H9 (cell line): Measurements from ENCODE around the gene ESPL1. TPM values are rescaled to one million over a fixed set of nuclear protein-coding genes. Genes with fewer than 3 reads are reported as not detected.

ENCODE experiments used
- DNase-seq: peaks from one replicate; pipeline ENCODE4 v3.0.0-alpha.2; 2017
- H2AFZ ChIP-seq: one replicate; pipeline ENCODE4 v1.6.1; 2013; ENCODE audit warnings: mild to moderate bottlenecking, low read length, control low read depth, moderate library complexity
- H2AK5ac ChIP-seq: 2 replicates; pipeline ENCODE4 v1.6.1; 2013; ENCODE audit warnings: low read length, control low read depth, mixed read lengths; ENCODE audit not compliant: insufficient read length
- H2BK120ac ChIP-seq: one replicate; pipeline ENCODE4 v1.6.1; 2013; ENCODE audit warnings: low read depth, mild to moderate bottlenecking, low read length, control low read depth, inconsistent platforms; ENCODE audit not compliant: poor library complexity, severe bottlenecking
- H2BK12ac ChIP-seq: 2 replicates; pipeline ENCODE4 v1.6.1; 2013; ENCODE audit warnings: low read length, control low read depth, mixed read lengths, low read depth; ENCODE audit not compliant: insufficient read length
- H2BK15ac ChIP-seq: 2 replicates; pipeline ENCODE4 v1.6.1; 2013; ENCODE audit warnings: low read depth, low read length, control low read depth
- H2BK20ac ChIP-seq: one replicate; pipeline ENCODE4 v1.6.1; 2013; ENCODE audit warnings: low read depth, mild to moderate bottlenecking, low read length, control low read depth, inconsistent platforms; ENCODE audit not compliant: poor library complexity, severe bottlenecking
- H2BK5ac ChIP-seq: 2 replicates; pipeline ENCODE4 v1.6.1; 2013; ENCODE audit warnings: low read length, control low read depth, mixed read lengths; ENCODE audit not compliant: insufficient read length
- H3K14ac ChIP-seq: 2 replicates; pipeline ENCODE4 v1.6.1; 2013; ENCODE audit warnings: low read length, control low read depth; ENCODE audit not compliant: insufficient read depth
- H3K18ac ChIP-seq: 2 replicates; pipeline ENCODE4 v1.6.1; 2013; ENCODE audit warnings: low read depth, mild to moderate bottlenecking, mixed read lengths, low read length, control low read depth; ENCODE audit not compliant: insufficient read length
- H3K23ac ChIP-seq: 2 replicates; pipeline ENCODE4 v1.6.1; 2013; ENCODE audit warnings: low read length, control low read depth, mixed read lengths, low read depth; ENCODE audit not compliant: insufficient read length
- H3K23me2 ChIP-seq: 2 replicates; pipeline ENCODE4 v1.6.1; 2013; ENCODE audit warnings: low read depth, mild to moderate bottlenecking, mixed read lengths, low read length, control low read depth; ENCODE audit not compliant: insufficient read length, poor library complexity, severe bottlenecking
- H3K27ac ChIP-seq: 2 replicates; pipeline ENCODE4 v1.5.1; 2013; ENCODE audit warnings: low read length, control low read depth, mixed read lengths, low read depth; ENCODE audit not compliant: insufficient read length
- H3K27me3 ChIP-seq: 2 replicates; pipeline ENCODE4 v1.6.1; 2013; ENCODE audit warnings: low read length, control low read depth, inconsistent platforms; ENCODE audit not compliant: insufficient read depth
- H3K4ac ChIP-seq: 2 replicates; pipeline ENCODE4 v1.6.1; 2013; ENCODE audit warnings: low read depth, mild to moderate bottlenecking, control low read depth, inconsistent platforms, low read length, moderate library complexity
- H3K4me1 ChIP-seq: 2 replicates; pipeline ENCODE4 v1.6.1; 2013; ENCODE audit warnings: low read length, control low read depth, inconsistent platforms; ENCODE audit not compliant: insufficient read depth
- H3K4me2 ChIP-seq: 2 replicates; pipeline ENCODE4 v1.6.1; 2013; ENCODE audit warnings: low read length, control low read depth, mixed read lengths; ENCODE audit not compliant: insufficient read length, insufficient read depth
- H3K56ac ChIP-seq: 2 replicates; pipeline ENCODE4 v1.6.1; 2013; ENCODE audit warnings: low read depth, mild to moderate bottlenecking, mixed read lengths, low read length, control low read depth; ENCODE audit not compliant: insufficient read length
- H3K79me1 ChIP-seq: 2 replicates; pipeline ENCODE4 v1.6.1; 2013; ENCODE audit warnings: low read depth, mild to moderate bottlenecking, moderate library complexity, low read length, control low read depth, inconsistent platforms; ENCODE audit not compliant: insufficient read depth, poor library complexity, severe bottlenecking
- H3K79me2 ChIP-seq: 2 replicates; pipeline ENCODE4 v1.6.1; 2013; ENCODE audit warnings: low read length, control low read depth, inconsistent platforms; ENCODE audit not compliant: insufficient read depth
- H3K9ac ChIP-seq: 2 replicates; pipeline ENCODE4 v1.6.1; 2013; ENCODE audit warnings: low read length, control low read depth, mixed read lengths; ENCODE audit not compliant: insufficient read length; ENCODE audit errors: extremely low read depth
- H3K9me3 ChIP-seq: one replicate; pipeline ENCODE4 v1.6.1; 2013; ENCODE audit warnings: low read depth, low read length, inconsistent platforms; ENCODE audit not compliant: control insufficient read depth
- H3T11ph ChIP-seq: one replicate; pipeline ENCODE4 v1.6.1; 2013; ENCODE audit warnings: mild to moderate bottlenecking, low read length, control low read depth, inconsistent platforms
- H4K20me1 ChIP-seq: one replicate; pipeline ENCODE4 v1.6.1; 2013; ENCODE audit not compliant: control insufficient read depth, insufficient read length, insufficient read depth
- H4K5ac ChIP-seq: 2 replicates; pipeline ENCODE4 v1.6.1; 2013; ENCODE audit warnings: low read depth, mild to moderate bottlenecking, mixed read lengths, low read length, control low read depth; ENCODE audit not compliant: insufficient read length
- H4K8ac ChIP-seq: replicated peaks from 2 replicates; pipeline ENCODE4 v1.6.1; 2013; ENCODE audit warnings: low read length, control low read depth, mixed read lengths, low read depth; ENCODE audit not compliant: insufficient read length
- H4K91ac ChIP-seq: 2 replicates; pipeline ENCODE4 v1.6.1; 2013; ENCODE audit warnings: low read depth, mild to moderate bottlenecking, moderate library complexity, mixed read lengths, low read length, control low read depth; ENCODE audit not compliant: insufficient read length
- H3K27ac Mint-ChIP-seq, 3 experiments: 2 replicates in 2 of 3; 3 replicates in 1 of 3; pipeline ENCODE4 v1.8.0; 2020 to 2021; ENCODE audit warnings: mixed read lengths in 3 of 3, mild to moderate bottlenecking in 1 of 3, moderate library complexity in 1 of 3
- H3K27me3 Mint-ChIP-seq: 2 replicates; pipeline ENCODE4 v1.8.0; 2021; ENCODE audit warnings: low read depth, mild to moderate bottlenecking, moderate library complexity, mixed read lengths
- H3K36me3 Mint-ChIP-seq, 3 experiments: 2 replicates in 2 of 3; 3 replicates in 1 of 3; pipeline ENCODE4 v1.8.0; 2020 to 2021; ENCODE audit warnings: low read depth in 3 of 3, mixed read lengths in 3 of 3; ENCODE audit not compliant: insufficient read depth in 1 of 3
- H3K4me1 Mint-ChIP-seq, 2 experiments: 2 replicates each; pipeline ENCODE4 v1.8.0; 2020; ENCODE audit warnings: mixed read lengths in 2 of 2
- H3K4me3 Mint-ChIP-seq, 2 experiments: 2 replicates in 1 of 2; 3 replicates in 1 of 2; pipeline ENCODE4 v1.8.0; 2020 to 2021; ENCODE audit warnings: mild to moderate bottlenecking in 2 of 2, mixed read lengths in 2 of 2, moderate library complexity in 1 of 2
- H3K9me3 Mint-ChIP-seq, 2 experiments: 2 replicates in 1 of 2; 3 replicates in 1 of 2; pipeline ENCODE4 v1.8.0; 2020; ENCODE audit warnings: mild to moderate bottlenecking in 2 of 2, mixed read lengths in 2 of 2, moderate library complexity in 1 of 2
- WGBS: extraction: QIAGEN DNeasy Blood & Tissue Kit; methylation state at CpG from one replicate; pipeline ENCODE4 v1.1.7; 2013; ENCODE audit warnings: missing lambda C conversion rate, low lambda C conversion rate, mixed read lengths; ENCODE audit not compliant: insufficient read length; ENCODE audit errors: extremely low coverage; 5-methylcytosine and 5-hydroxymethylcytosine counted together
- total RNA-seq: library from RNA; stranded (reverse); gene quantifications from 2 replicates; pipeline ENCODE4 v1.2.1, GENCODE V29; 2021
- TF ChIP-seq, protein P1 (sequence below): fragments of 200-600 bp; sonication (generic); conservative IDR thresholded peaks from 3 replicates; pipeline ENCODE4 v1.8.0; 2021; ENCODE audit warnings: antibody characterized with exemption, mild to moderate bottlenecking

The ESPL1 gene
- total RNA-seq, 1 experiment from 2014 or later = 43.2 TPM

DNA sequence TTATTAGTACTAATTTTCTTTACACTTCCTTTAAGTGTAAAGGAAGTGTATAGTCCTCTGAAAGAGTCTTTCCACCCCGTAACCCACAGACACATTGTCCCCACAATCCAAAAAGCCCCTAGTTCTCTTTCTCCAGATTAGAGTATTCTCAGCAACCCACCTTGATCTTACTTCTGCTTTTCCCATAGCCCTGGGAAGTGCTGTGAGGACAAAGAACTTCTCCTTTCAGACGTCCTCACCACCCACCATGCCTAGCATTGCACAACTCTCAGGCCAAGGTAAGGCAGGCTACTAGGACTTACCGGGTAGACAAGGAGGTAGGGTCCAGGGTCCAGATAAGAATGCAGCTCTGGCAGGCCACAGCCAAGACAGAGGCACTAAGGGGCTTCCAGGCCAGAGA lies 45.9 kb downstream of the ESPL1 start:
- Histone ChIP-seq H3K4ac (no peak overlapping the region), H3K4me1 (no peaks in the 10 kb centered on the region), H4K91ac (no peak overlapping the region), H3K9ac (no peak overlapping the region), H2BK5ac (no peak overlapping the region), H2BK15ac (no peak overlapping the region), H4K5ac (no peak overlapping the region), H2AK5ac (no peak overlapping the region), H3K27ac (no peak overlapping the region), H2BK12ac (no peak overlapping the region), H3K9me3 (no peaks in the 10 kb centered on the region), H3K79me2 (no peaks in the 10 kb centered on the region), H3K4me2 (no peak overlapping the region), H3K18ac (no peak overlapping the region), H2AFZ (no peak overlapping the region), H4K20me1 (no peaks in the 10 kb centered on the region), H4K8ac (no peak overlapping the region), H3K27me3 (no peaks in the 10 kb centered on the region), H3K14ac (no peak overlapping the region), H3T11ph (no peak overlapping the region), H3K23ac (no peak overlapping the region), H3K79me1 (no peaks in the 10 kb centered on the region), H2BK120ac (no peak overlapping the region), H3K56ac (no peak overlapping the region), H3K23me2 (no peaks in the 10 kb centered on the region), H2BK20ac (no peak overlapping the region)
- DNase-seq = no peak
- Mint-ChIP-seq H3K27me3 (no peaks in the 10 kb centered on the region; the same call in 1 of the 2 replicates), H3K4me1 (no peaks in the 10 kb centered on the region), H3K27ac (no peak overlapping the region), H3K9me3 (no peaks in the 10 kb centered on the region), H3K36me3 (peaks cover 16 to 59% (median 58%) of the 10 kb centered on the region in 3 experiments; a peak in 6 of 7 replicates), H3K4me3 (no peak overlapping the region)
- TF ChIP-seq, protein P1, sequence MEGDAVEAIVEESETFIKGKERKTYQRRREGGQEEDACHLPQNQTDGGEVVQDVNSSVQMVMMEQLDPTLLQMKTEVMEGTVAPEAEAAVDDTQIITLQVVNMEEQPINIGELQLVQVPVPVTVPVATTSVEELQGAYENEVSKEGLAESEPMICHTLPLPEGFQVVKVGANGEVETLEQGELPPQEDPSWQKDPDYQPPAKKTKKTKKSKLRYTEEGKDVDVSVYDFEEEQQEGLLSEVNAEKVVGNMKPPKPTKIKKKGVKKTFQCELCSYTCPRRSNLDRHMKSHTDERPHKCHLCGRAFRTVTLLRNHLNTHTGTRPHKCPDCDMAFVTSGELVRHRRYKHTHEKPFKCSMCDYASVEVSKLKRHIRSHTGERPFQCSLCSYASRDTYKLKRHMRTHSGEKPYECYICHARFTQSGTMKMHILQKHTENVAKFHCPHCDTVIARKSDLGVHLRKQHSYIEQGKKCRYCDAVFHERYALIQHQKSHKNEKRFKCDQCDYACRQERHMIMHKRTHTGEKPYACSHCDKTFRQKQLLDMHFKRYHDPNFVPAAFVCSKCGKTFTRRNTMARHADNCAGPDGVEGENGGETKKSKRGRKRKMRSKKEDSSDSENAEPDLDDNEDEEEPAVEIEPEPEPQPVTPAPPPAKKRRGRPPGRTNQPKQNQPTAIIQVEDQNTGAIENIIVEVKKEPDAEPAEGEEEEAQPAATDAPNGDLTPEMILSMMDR = no peak
- WGBS = no CpG with 5 or more reads among the region's 3 CpGs
